ENCODE measurements around the gene KMT2C. TPM values are rescaled to one million over a fixed set of nuclear protein-coding genes. Genes with fewer than 3 reads are reported as not detected.

The KMT2C gene
- total and polyA plus RNA-seq, 2 of the 8 experiments (the other 6 are each of a cell fraction or from before 2014, with no cell fraction given), result 9.1 to 40.8 TPM

GRCh38 chr7:152189061-152189460 lies 246.7 kb downstream of the KMT2C start:
- Histone ChIP-seq H3K4ac (replicated peaks; ENCODE audit: insufficient read length, low read depth, low read length) (no peak overlapping the region), H3K23ac (ENCODE audit: insufficient read length) (no peak overlapping the region), H3K4me2 (ENCODE audit: insufficient read depth in 1 of 2, low read depth in 2 of 2, low read length in 2 of 2) (no peak overlapping the region), H3K14ac (ENCODE audit: insufficient read length) (no peak overlapping the region), H4K5ac (ENCODE audit: insufficient read length, low read depth, low read length) (no peak overlapping the region), H3K27me3 (replicated peaks in 1 of 4; ENCODE audit: control insufficient read depth in 3 of 4, extremely low read depth in 1 of 4, insufficient read depth in 3 of 4, low read length in 3 of 4) (no peaks in the 10 kb centered on the region), H3K9ac (replicated peaks in 1 of 4; ENCODE audit: extremely low read depth in 1 of 4, low read depth in 3 of 4, low read length in 3 of 4) (no peak overlapping the region), H3K4me3 (ENCODE audit: extremely low read depth in 1 of 4, insufficient read depth in 2 of 4, low read depth in 3 of 4, low read length in 4 of 4) (no peak overlapping the region), H2BK15ac (ENCODE audit: low read length) (no peak overlapping the region), H2AK5ac (ENCODE audit: low read depth, low read length) (no peak overlapping the region), H3K9me3 (ENCODE audit: insufficient read depth in 2 of 2, low read depth in 1 of 2, low read length in 1 of 2) (no peaks in the 10 kb centered on the region), H3K56ac (replicated peaks; ENCODE audit: insufficient read length, low read depth, low read length) (no peak overlapping the region), H3K23me2 (ENCODE audit: low read depth, low read length) (no peaks in the 10 kb centered on the region), H4K91ac (replicated peaks; ENCODE audit: insufficient read length, low read length) (no peak overlapping the region), H2BK12ac (ENCODE audit: low read depth, low read length) (no peak overlapping the region), H3K27ac (ENCODE audit: low read depth, low read length) (no peak overlapping the region), H4K8ac (ENCODE audit: extremely low read depth, insufficient read depth, low read length) (no peak overlapping the region), H2BK20ac (ENCODE audit: low read length) (no peak overlapping the region), H3K79me1 (ENCODE audit: low read depth, low read length) (no peaks in the 10 kb centered on the region), H2AFZ (ENCODE audit: low read length) (no peak overlapping the region), H4K20me1 (replicated peaks in 1 of 2; ENCODE audit: control insufficient read depth in 1 of 2, insufficient read depth in 2 of 2, low read length in 2 of 2) (no peaks in the 10 kb centered on the region), H3K79me2 (ENCODE audit: control insufficient read depth in 1 of 2, insufficient read depth in 2 of 2, low read length in 2 of 2) (no peaks in the 10 kb centered on the region), H2BK120ac (replicated peaks; ENCODE audit: low read depth, low read length) (no peak overlapping the region), H3K18ac (ENCODE audit: extremely low read depth, low read length) (no peak overlapping the region), H3K4me1 (replicated peaks in 1 of 4; ENCODE audit: control insufficient read depth in 3 of 4, insufficient read depth in 4 of 4, low read length in 3 of 4) (no peaks in the 10 kb centered on the region), H3K36me3 (ENCODE audit: control insufficient read depth in 2 of 4, insufficient read depth in 4 of 4, low read length in 3 of 4) (peaks cover 4 to 35% (median 15%) of the 10 kb centered on the region in 4 experiments; a peak in 7 of 8 replicates), H2BK5ac (ENCODE audit: low read depth, low read length) (no peak overlapping the region)
- TF ChIP-seq POU5F1 (IDR thresholded peaks at IDR 0.05; ENCODE audit: low read depth, low read length), result no peak
- TF ChIP-seq ATF2 (IDR thresholded peaks at IDR 0.05; ENCODE audit: low read length), result no peak
- no peak for TF ChIP-seq TEAD4 (IDR thresholded peaks at IDR 0.05; ENCODE audit: low read depth, low read length)
- no peak for TF ChIP-seq SIN3A (conservative IDR thresholded peaks at IDR 0.05 in 1 of 2, IDR thresholded peaks at IDR 0.05 in 1 of 2; ENCODE audit: low read depth in 1 of 2, low read length in 2 of 2)
- no peak for TF ChIP-seq SP4 (IDR thresholded peaks at IDR 0.05; ENCODE audit: low read length)
- TF ChIP-seq RFX5 (IDR thresholded peaks at IDR 0.05; ENCODE audit: borderline replicate concordance, low read depth, low read length), result no peak
- no peak for TF ChIP-seq CBX8 (IDR thresholded peaks at IDR 0.05; ENCODE audit: borderline replicate concordance, low read depth, low read length)
- ChIA-PET POLR2A (ENCODE audit: partially characterized antibody) (no interaction called here), CTCF (ENCODE audit: partially characterized antibody) (interaction anchor here (0.7 kb wide), 1 partner anchor 301 kb away, joined by 3 read pairs; no protein-coding TSS in a partner anchor)
- DNase-seq (ENCODE audit: low read depth in 1 of 2, low spot score in 2 of 2) (no peak), FAIRE-seq (peak; percentile 66)
- 90% methylated on average over 2 of the region's 2 CpGs; no CpG with 5 or more reads in 1 of the 2 experiments for WGBS, 2 experiments (ENCODE audit: extremely low coverage in 1 of 2, insufficient coverage in 1 of 2, insufficient read length in 1 of 2, insufficient replicate concordance in 2 of 2, low coverage in 1 of 2, low lambda C conversion rate in 2 of 2, missing lambda C conversion rate in 1 of 2)

Data from H1 (cell line).